ENCODE results near the gene UTP15. TPM values are rescaled to one million over a fixed set of nuclear protein-coding genes. Genes with fewer than 3 reads are reported as not detected.

UTP15 gene
- total and polyA plus RNA-seq, 2 donors from 2014 or later, result 4.5 to 16.4 TPM

DNA sequence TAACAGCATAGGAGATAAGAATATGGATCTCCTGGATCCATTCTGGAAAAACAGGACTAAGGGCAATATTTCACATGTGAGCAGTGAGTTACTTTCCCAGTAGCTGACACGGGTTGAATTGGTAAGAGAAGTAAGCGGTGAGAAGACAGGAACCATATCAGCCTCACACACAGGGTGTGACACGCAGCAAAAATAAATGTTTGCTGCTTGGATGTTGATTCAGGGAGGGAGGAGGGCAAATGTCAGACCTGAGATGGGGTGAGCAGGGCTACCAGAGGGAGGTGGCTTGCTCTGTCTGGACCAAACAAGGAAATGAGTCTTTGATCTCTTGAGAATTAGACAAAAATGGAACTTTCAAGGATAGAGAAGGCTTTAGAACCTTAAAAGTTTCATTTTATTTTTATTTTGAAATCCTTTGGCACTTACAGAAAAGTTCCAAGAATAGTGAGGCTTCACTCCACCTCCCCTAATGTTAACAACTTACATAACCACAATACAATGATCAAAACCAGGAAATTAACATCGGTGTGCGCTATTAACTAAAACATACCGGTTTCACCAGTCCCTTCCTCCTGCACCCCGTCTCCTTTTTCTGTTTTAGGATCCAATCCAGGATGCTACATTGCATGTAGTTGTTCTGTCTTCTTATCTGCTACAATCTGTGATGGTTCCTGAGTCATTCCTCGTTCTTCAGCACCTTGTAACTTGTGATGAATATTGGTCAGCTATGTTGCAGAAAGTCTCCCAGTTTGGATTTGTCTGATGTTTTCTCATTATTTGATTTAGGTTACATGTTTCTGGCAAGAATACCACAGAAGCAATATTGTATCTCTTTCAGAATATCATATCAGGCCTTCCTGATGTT is 39.9 kb downstream of the UTP15 start:
- TF ChIP-seq, protein P1, sequence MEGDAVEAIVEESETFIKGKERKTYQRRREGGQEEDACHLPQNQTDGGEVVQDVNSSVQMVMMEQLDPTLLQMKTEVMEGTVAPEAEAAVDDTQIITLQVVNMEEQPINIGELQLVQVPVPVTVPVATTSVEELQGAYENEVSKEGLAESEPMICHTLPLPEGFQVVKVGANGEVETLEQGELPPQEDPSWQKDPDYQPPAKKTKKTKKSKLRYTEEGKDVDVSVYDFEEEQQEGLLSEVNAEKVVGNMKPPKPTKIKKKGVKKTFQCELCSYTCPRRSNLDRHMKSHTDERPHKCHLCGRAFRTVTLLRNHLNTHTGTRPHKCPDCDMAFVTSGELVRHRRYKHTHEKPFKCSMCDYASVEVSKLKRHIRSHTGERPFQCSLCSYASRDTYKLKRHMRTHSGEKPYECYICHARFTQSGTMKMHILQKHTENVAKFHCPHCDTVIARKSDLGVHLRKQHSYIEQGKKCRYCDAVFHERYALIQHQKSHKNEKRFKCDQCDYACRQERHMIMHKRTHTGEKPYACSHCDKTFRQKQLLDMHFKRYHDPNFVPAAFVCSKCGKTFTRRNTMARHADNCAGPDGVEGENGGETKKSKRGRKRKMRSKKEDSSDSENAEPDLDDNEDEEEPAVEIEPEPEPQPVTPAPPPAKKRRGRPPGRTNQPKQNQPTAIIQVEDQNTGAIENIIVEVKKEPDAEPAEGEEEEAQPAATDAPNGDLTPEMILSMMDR (IDR thresholded peaks at IDR 0.05; ENCODE audit: borderline replicate concordance, extremely low read depth, insufficient read depth), result no peak
- intact Hi-C loops (cut with DNase I), result no loop called here
- DNase-seq (no peak), FAIRE-seq (no peak)
- Histone ChIP-seq H3K9ac (ENCODE audit: low read length in 3 of 3) (no peak overlapping the region), H3K9me3 (ENCODE audit: control insufficient read depth in 2 of 3, insufficient read depth in 1 of 3, low read length in 3 of 3) (no peaks in the 10 kb centered on the region), H3K4me3 (ENCODE audit: low read length in 3 of 3) (no peak overlapping the region), H3K4me1 (ENCODE audit: control insufficient read depth in 2 of 3, insufficient read depth in 2 of 3, low read depth in 1 of 3, low read length in 3 of 3) (no peaks in the 10 kb centered on the region), H3K27me3 (ENCODE audit: control insufficient read depth, insufficient read depth, low read length) (no peaks in the 10 kb centered on the region), H3K27ac (ENCODE audit: low read depth in 2 of 2, low read length in 2 of 2) (no peak overlapping the region), H3K36me3 (ENCODE audit: control insufficient read depth in 2 of 3, insufficient read depth in 3 of 3, low read length in 3 of 3) (no peaks in the 10 kb centered on the region)

DNA sequence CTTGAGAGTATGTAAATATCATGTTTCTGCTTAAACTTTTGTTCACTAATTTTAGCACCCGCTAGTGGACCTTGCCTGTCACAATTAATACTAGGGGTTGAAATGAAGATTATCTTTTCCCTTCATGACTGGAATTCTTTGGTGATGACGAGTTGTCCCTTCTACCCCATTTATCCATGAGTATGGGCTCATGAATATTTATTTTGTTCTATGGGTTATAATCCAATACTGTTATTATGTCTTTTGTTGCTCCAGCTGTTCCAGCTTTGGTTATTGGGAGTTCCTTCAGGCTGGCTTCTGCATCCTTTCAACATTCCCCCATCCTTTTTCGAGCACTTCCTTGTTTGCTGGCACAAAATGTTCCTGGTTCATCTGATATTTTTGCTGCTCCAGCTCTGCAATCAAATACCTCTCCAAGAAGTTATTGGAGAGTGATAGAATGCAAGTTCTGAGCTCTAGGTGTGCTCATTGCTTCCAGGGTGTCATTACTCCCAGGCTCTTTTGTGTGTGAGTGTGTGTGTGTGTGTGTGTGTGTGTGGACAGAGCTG is 40.7 kb downstream of the UTP15 start:
- TF ChIP-seq, protein P1 (IDR thresholded peaks at IDR 0.05; ENCODE audit: borderline replicate concordance, extremely low read depth, insufficient read depth), result no peak
- no peak overlapping the region for H3K9ac ChIP-seq (ENCODE audit: low read length in 3 of 3)
- H3K36me3 ChIP-seq (ENCODE audit: control insufficient read depth in 2 of 3, insufficient read depth in 3 of 3, low read length in 3 of 3), result no peaks in the 10 kb centered on the region
- no peak overlapping the region for H3K27ac ChIP-seq (ENCODE audit: low read depth in 2 of 2, low read length in 2 of 2)
- H3K4me3 ChIP-seq (ENCODE audit: low read length in 3 of 3), result no peak overlapping the region
- H3K27me3 ChIP-seq (ENCODE audit: control insufficient read depth, insufficient read depth, low read length), result no peaks in the 10 kb centered on the region
- intact Hi-C loops (cut with DNase I), result no loop called here
- DNase-seq (no peak), FAIRE-seq (no peak)
- no peaks in the 10 kb centered on the region for H3K4me1 ChIP-seq (ENCODE audit: control insufficient read depth in 2 of 3, insufficient read depth in 2 of 3, low read depth in 1 of 3, low read length in 3 of 3)
- H3K9me3 ChIP-seq (ENCODE audit: control insufficient read depth in 2 of 3, insufficient read depth in 1 of 3, low read length in 3 of 3), result no peaks in the 10 kb centered on the region

DNA sequence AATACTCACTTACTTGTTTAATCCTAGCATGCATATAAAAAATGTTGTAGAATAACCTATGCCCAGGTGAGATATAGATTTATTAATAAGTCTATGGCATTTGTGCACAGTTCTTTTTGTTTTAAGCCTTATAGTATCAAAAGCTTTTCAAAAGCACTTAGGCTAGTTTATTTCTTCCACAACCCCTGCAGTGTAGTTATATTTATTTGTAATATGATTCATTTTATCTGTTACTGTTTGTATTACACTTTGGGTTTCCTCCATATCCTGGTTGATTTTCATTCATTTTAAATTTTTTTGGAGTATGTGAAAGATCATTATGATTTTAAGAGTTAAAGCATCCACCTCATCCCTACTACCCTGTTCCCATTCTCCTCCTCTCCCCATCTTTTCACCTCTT is 41.7 kb downstream of the UTP15 start:
- H3K36me3 ChIP-seq (ENCODE audit: control insufficient read depth in 2 of 3, insufficient read depth in 3 of 3, low read length in 3 of 3), result no peaks in the 10 kb centered on the region
- TF ChIP-seq, protein P1 (IDR thresholded peaks at IDR 0.05; ENCODE audit: borderline replicate concordance, extremely low read depth, insufficient read depth), result no peak
- DNase-seq, result no peak

More for the DNA sequence above, 41.7 kb downstream of the UTP15 start:
- Histone ChIP-seq H3K27me3 (ENCODE audit: control insufficient read depth, insufficient read depth, low read length) (no peaks in the 10 kb centered on the region), H3K27ac (ENCODE audit: low read depth in 2 of 2, low read length in 2 of 2) (no peak overlapping the region), H3K9me3 (ENCODE audit: control insufficient read depth in 2 of 3, insufficient read depth in 1 of 3, low read length in 3 of 3) (no peaks in the 10 kb centered on the region), H3K9ac (ENCODE audit: low read length in 3 of 3) (no peak overlapping the region), H3K4me3 (ENCODE audit: low read length in 3 of 3) (no peak overlapping the region), H3K4me1 (ENCODE audit: control insufficient read depth in 2 of 3, insufficient read depth in 2 of 3, low read depth in 1 of 3, low read length in 3 of 3) (no peaks in the 10 kb centered on the region)
- no peak for FAIRE-seq
- intact Hi-C loops (cut with DNase I), result no loop called here

Data from kidney (tissue), 14 donors.